ENCODE measurements around the gene B9D1.
A peak's percentile ranks its signal among the peaks of the same experiment; 100 is the strongest.

B9D1 gene, protein sequence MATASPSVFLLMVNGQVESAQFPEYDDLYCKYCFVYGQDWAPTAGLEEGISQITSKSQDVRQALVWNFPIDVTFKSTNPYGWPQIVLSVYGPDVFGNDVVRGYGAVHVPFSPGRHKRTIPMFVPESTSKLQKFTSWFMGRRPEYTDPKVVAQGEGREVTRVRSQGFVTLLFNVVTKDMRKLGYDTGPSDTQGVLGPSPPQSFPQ

DNA sequence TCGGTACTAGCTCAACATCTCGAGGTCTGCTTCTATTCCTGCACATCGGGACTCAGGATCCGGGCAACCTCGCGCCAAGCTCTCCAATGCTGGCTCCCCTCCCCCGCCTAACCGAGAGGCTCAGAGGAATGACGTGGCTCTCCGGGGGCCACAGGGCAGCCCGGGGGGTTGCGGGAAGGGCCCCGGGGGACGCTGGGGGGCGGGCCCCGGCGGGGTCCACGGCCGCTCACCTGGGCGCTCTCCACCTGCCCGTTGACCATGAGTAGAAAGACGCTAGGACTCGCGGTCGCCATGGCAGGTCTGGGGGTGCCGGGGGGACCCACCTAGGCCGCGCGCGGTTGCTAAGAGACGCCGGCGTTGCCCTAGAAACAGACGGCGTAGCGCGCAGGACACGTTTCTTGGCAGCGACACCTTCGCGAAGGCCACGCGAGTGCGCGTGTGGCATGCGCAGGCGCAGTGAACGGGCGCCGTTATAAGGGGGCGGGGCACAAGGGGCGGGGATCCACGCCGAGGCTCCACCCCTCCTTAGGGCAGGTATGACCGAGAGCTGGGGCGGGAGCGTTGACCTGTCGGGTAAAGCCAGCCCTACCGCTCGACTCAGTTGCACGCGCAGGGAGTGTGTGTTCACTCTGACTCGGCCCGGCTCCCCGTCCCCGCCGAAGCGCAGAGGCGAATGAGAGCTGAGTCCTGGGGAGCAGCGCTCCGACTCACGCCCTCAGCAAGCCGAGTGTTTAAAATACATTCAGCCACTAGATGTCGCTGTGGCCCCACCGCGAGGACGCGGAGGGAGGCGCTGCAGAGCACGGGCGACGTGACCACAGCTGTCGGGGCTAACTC is at the start of gene B9D1:
Gene B9D1 (minus strand): TSS at position 447 of the 837 bp plus-strand sequence. CDS start 154 bp downstream, at position 293.
- in situ Hi-C loops (cut with MboI; ENCODE audit: low pct_unique_long_range_greater_than_20kb, low sequenced_read_pairs) = loop anchor here (10.0 kb wide), 2 partner anchors 52 to 82 kb away; partner anchors contain the start of gene RNF112
- DNase-seq = peak; percentile 94

DNA sequence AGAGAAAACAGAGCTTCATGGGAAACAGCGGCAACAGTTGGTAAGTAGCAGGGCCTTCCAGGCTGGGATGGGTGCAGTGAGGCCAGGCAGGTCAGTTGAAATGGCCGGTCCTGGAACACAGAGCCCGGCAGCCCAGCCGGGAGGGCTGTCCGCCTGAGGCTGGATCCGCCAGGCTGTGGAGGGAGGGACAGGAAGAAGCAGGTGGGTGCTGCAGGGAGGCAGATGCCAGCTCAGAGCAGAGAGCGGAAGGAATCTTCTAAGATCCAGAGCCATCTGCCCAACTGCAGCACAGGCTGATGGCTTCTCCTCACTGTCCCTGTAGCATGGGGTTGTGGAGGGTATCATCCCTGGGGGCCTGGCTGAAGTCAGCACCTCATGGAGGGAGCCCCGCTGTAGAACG is 49.1 kb upstream of the B9D1 start:
- no peak for DNase-seq

DNA sequence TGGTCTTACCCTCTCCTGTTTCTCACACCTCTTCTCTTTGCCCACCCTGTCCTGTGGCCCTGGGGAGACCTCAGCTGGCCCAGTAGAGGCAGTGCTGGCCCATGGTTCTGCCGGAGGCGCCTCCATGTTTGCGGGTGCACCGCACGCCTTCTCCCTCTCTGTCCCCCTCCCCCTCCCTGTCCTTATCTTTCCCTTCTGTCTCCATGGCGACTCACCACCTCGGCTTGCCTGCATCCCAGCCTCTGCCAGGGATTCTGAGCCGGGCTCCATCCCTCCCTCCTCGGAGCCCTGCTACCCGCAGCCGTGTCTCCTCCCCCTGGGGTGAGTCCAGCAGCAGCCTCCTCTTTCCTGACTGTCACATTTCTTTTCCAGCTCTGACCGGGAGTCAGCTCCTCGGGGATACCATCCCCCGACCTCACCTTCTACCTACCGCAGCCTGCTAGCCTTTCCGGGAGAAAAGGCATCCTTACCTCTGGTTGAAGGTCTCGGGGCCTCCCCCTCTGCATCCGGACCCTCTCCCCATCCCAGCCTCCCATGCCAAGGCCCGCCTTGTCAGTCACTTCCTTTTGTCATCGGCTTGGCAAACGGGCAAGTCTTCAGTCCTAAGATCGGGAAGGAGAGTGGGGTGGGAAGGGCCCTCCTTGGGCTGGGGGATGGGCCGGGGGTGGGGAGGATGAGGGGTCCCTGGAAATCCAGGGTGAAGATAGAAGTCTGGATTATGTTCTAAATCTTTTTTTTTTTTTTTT is 48.5 kb upstream of the B9D1 start, which contains the start of gene RNF112:
Gene RNF112 (plus strand): TSS at position 358 of the 746 bp plus-strand sequence. CDS start 177 bp downstream, at position 535.
- no peak for DNase-seq
- in situ Hi-C loops (cut with MboI; ENCODE audit: low pct_unique_long_range_greater_than_20kb, low sequenced_read_pairs) = loop anchor here (10.0 kb wide), 1 partner anchor 46 kb away; the partner anchor contains the start of gene B9D1

More for the DNA sequence above, 49.1 kb upstream of the B9D1 start:
- in situ Hi-C loops (cut with MboI; ENCODE audit: low pct_unique_long_range_greater_than_20kb, low sequenced_read_pairs) = loop anchor here (10.0 kb wide), 1 partner anchor 47 kb away; the partner anchor contains the start of gene B9D1

DNA sequence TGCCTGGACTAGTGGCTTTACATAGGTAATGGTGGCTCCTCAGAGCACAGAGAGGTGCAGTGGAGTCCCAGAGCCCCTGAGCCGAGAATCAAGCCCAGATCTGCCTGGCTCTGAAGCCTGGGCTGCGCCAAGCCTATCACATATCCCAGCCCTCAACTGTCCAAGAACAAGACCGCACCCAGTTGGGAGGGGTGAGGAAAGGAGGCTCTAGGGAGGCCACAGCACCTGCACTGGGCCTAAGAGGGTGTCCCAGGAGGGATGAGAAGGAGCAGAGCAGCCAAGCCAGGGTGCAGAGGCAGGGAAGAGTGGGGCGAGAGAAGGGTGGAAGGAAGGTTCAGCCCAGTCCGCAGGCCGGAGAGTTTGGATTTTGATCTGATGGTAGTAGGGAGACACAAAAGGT is 47.6 kb upstream of the B9D1 start:
- in situ Hi-C loops (cut with MboI; ENCODE audit: low pct_unique_long_range_greater_than_20kb, low sequenced_read_pairs) = loop anchor here (10.0 kb wide), 1 partner anchor 45 kb away; the partner anchor contains the start of gene B9D1
- no peak for DNase-seq

DNA sequence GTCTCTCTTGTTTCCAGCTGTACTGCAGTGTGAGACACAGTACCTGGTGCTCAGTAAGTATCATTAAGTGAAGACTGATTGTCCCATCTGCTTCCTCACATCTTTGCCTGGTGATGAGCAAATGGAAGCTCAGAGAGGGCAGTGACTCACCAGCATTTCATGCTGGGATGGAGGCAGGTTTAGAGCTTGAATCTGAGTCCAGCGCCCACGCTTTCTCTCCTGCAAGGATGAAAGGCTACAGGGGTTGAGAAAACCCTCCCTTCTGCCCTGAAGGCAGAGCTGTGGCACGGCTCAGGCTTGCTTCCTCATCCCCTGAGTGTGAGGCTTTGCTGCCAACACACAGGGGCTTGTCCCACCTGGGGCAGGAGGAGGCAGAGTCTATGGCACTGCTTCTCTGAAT is 47.0 kb upstream of the B9D1 start:
- DNase-seq = no peak
- in situ Hi-C loops (cut with MboI; ENCODE audit: low pct_unique_long_range_greater_than_20kb, low sequenced_read_pairs) = no loop called here

DNA sequence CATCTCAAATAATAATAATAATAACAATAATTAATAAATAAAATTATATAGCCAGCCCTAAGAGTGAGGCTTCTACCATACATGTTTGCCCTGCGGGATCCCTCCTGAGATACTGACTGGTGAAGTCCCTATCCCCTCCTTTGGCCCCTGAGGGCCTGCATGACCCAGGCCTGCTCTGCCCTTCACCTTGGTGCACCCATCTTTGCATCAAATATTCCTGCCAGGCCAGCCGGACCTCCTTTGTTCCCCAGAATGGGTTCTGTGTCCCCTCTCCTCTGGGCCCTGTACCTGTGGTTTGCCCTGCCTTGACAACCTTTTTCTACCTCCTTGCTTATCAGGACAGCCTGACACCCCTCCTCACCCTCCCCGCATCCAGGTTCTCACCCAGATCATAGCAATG is 46.5 kb upstream of the B9D1 start:
- in situ Hi-C loops (cut with MboI; ENCODE audit: low pct_unique_long_range_greater_than_20kb, low sequenced_read_pairs) = no loop called here
- no peak for DNase-seq

DNA sequence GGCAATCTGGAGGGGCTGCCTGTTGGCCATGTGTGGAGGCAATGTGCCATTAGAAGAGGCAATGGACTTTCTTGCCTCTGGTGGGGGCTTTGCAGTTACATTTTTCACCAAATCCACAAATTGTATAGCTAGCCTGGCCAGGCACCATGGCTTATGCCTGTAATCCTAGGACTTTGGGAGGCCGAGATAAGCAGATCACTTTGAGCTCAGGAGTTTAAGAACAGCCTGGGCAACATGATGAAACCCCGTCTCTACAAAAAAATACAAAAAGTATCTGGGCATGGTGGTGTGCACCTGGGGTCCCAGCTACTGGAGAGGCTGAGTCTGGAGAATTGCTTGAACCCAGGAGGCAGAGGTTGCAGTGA is 45.8 kb upstream of the B9D1 start:
- in situ Hi-C loops (cut with MboI; ENCODE audit: low pct_unique_long_range_greater_than_20kb, low sequenced_read_pairs) = no loop called here
- no peak for DNase-seq

DNA sequence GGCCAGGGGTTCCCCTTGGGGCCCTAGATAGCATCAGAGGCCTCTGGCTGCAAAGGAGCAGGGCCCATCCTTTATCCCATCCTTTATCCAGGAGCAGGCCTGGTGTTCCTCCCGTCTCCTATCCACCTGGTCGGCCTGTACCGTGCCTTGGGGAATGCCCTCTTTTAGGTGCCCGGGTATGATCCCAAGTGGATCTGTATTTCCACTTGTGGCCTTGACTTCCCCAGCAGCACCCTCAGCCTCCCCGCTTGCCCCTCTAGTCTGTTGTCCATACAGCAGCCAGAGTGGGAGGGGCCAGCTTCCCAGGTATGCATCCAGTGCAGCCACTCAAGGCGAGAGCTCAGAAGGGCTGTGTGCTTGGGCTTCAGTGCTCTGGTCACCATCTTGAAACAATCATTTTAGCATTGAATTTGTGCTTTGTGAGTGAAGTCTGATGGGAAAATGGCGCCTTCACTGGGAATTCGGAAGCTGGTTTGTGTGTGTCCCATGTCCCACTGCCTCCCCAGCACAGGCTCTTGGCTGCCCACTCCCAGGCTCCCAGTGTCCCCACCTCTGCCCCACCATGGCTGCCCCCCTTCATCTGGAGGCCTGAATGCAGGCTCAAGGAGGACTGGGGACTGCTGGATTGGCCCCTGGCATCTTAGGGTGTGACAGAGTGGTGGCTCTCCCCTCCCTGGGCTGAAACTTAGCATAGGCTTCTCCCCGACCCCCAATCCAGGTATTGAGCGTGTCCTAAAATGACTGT is 45.2 kb upstream of the B9D1 start:
- no peak for DNase-seq
- in situ Hi-C loops (cut with MboI; ENCODE audit: low pct_unique_long_range_greater_than_20kb, low sequenced_read_pairs) = no loop called here

DNA sequence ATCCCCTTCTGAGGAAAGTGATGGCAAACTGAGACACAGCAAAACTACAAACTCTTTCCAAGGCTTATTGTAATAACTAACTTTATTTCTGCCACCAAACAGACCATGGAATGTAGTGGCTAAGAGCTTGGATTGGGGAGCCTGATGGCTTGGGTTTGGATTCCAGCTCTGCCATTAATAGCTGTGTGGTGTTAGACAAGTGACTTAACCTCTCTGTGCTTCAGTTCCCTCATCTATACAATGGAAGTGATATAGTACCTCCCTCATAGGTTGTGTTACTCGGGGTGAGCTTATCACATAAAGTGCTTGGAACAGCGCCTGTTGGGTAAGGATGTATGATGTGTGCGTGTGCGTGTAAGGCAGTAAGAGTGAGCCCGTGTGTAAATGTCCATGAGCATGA is 42.6 kb upstream of the B9D1 start:
- no peak for DNase-seq
- in situ Hi-C loops (cut with MboI; ENCODE audit: low pct_unique_long_range_greater_than_20kb, low sequenced_read_pairs) = no loop called here

DNA sequence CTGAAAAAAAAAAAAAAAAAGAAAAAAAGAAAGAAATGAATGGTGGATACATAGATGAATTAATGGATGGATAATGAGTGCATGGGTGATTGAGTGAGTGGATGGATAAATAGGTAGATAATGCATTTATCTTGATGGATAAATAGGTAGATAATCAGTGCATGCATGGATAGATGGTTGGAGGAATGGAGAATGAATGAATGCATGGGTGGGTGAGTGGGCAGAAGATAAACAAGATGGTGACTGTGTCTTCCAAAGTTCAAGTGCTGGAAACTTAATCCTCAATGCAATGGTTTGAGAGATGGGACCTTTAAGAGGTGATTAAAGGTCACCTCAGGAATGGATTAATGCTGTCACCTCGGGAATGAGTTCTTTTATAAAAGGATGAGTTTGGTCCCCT is 41.7 kb upstream of the B9D1 start:
- in situ Hi-C loops (cut with MboI; ENCODE audit: low pct_unique_long_range_greater_than_20kb, low sequenced_read_pairs) = no loop called here
- DNase-seq = no peak

DNA sequence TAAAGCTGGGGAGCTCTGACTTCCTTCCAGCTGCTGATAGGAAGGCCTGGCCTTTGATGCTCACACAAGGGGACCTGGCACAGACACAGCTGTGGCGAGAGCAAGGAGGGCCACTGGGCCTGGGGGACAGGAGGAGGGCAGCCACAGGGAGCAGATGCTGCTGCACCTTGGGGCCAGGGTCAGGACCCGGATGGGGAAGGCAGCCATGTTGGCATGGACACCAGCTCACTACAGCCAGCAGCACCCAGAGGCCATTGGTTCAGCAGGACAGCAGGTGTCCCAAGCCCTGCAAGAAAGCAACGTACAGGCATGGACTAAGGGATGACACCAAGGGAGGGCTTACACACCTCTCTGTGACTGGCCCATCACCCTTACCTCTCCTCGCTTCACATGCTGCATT is 40.5 kb upstream of the B9D1 start:
- in situ Hi-C loops (cut with MboI; ENCODE audit: low pct_unique_long_range_greater_than_20kb, low sequenced_read_pairs) = no loop called here
- DNase-seq = no peak

DNA sequence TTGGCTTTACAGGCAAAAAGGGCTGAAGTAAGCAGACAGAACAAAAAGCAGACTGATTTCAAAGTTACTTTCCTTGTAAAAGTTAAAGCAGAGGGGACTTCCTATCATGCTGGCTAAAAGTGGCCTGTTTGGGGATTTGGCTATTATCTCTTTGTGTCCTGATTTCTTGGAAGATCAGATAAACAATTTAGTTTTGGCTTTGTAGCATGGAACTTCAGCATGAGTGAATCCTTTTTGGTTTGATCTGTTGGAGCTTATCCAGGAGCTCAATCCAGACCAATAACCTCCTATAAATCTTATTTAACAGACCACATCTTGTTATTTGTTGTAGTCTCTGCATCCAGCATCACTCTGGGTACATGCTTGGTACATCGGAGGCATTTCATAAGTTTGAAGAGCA is 39.6 kb upstream of the B9D1 start:
- in situ Hi-C loops (cut with MboI; ENCODE audit: low pct_unique_long_range_greater_than_20kb, low sequenced_read_pairs) = no loop called here
- no peak for DNase-seq

DNA sequence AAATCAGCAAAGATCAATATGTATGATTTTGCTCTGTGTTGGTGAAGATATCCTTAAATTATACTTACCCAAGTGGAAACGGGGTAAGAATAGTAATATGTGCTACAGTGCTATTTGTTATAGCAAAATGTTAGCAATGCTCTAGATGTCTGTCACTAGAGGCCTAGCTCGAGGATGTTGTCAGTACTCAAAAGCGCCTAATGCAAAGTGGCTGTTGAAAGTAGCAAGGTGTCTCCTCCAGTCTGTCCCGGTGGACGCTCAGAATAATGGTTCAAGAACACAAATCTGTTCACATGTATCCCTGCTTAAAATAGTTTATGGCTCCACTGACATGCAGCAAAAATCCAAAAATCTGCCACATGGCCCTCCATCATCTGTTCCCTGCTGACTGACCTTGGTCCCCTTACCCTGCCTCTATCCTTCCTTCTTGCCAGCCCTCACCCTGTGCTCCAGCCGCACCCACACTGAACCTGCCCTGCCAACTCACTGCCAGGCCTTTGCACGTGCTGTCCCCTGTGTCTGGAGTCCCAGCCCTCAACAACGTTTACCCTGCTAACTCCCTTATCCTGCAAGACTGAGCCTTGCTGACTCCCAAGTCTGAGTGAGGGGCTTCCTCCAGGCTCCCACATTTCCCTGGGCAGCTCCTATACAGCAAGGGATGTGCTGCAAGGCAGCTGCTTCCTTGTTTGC is 38.9 kb upstream of the B9D1 start:
- in situ Hi-C loops (cut with MboI; ENCODE audit: low pct_unique_long_range_greater_than_20kb, low sequenced_read_pairs) = no loop called here
- no peak for DNase-seq

DNA sequence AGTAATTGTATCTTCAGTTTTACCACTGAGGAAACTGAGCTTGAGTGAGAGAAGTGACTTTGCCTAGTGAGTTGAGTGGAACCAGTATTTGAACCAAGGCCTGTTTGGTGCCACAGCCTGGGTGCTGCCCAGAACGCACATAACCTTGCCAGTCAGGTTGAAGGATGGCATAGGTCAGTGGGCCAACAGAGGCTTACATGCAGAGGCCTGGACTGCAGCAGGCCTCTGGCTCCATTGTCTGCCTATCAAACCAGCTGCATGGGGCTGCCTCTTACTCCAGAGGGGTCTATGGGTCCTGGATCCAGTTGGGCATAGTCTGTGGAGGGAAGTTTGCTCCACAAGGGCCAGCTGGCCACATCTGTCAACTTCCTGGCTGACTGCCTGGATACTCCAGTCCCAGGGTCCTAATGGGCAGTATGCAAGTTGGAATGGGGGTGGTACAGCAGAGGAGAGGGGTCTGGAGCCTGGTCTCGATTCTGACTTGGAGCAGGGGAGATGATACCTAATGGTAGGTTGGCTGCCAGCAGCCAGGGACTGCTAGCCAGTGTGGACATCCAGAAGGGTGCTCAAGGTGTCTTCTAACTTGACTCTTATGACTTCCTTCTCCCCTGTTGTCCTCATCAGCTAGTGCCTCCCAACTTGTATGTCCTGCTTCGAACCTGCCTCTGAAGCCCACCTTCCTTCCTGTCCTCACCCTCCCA is 37.4 kb upstream of the B9D1 start:
- DNase-seq = no peak
- in situ Hi-C loops (cut with MboI; ENCODE audit: low pct_unique_long_range_greater_than_20kb, low sequenced_read_pairs) = no loop called here

DNA sequence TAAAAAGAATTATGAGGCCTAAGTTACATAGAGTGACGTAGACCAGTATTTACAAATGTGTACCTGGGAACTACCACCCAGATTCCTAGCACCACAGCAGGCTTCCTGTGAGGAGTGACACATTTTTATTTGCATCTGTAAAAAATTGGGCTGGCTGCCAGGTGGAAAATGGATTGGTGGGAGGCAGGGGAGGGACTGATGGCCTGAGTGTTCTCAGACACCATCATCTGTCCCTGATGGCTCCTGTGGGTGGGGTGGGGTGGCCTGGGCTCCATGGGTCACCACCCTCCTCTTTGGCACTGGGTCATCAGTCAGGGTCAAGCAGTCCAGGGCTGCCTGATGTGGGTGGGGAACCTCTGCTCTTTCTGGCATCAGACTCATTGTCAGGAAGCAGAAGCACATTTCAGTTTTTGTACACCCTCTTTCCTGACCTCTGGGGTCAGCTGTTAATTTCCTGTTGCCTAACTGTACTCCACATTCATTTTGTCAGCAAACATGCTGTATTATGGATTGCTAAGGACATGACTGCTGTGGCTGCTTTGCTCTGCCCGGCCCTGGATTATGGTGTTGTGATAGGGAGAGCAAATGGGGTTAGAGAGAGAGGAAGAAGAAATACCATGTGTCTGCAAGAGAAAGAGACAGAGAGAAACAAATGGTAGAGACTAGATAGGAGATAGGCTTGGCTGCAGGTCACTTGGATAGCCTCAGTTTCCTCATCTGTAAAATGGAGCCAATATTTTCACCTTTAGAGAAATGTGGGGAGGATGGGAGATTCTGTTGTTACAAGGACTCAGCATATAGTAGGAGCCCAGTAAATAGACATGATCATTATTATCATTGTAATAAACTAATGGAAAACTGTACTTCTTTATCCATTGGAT is 36.0 kb upstream of the B9D1 start:
- DNase-seq = peak; percentile 63

DNA sequence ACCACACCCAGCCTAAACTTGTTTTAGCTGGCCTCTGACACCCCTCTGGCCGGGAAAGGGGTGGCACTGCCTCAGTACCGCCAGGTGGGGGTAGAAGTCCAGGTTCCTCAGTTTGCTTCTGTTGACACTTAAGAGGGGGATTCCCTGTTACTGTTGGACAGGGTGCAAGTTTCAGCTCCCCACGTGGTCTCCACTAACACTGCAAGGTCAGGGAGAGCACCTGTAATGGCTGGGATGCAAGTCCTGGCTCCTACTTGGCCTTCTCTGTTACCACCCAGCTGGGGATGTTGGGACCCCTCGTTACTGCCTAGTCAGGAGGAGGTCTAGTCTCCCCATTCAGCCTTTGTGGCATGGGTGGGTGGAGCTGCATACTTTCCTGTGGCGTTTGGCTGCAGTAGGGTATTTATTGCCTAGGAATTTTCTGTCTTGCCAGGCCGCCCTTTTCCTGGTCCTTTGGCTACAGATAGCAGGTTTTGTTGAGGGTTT is 35.1 kb upstream of the B9D1 start:
- in situ Hi-C loops (cut with MboI; ENCODE audit: low pct_unique_long_range_greater_than_20kb, low sequenced_read_pairs) = no loop called here
- DNase-seq = no peak

More for the DNA sequence above, 36.0 kb upstream of the B9D1 start:
- in situ Hi-C loops (cut with MboI; ENCODE audit: low pct_unique_long_range_greater_than_20kb, low sequenced_read_pairs) = no loop called here

DNA sequence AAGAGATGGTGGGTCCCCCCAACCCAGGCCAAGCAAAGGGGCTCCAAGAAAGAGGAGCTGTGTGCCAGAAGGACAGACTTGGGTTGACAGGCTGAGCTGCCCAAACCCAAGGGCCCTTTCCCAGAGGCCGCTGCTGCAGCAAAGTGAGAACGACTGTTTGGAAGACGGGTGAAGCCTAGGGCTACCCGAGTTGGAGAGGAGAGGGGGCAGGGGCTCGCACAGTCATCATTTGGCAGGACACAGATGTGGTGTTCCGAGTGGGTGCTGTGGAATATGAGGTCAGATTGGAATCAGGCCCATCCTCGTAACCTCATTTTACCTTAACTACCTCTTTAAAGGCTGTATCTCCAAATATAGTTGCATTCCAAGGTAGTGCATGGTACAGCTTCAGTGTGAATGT is 29.8 kb upstream of the B9D1 start:
- DNase-seq = no peak
- in situ Hi-C loops (cut with MboI; ENCODE audit: low pct_unique_long_range_greater_than_20kb, low sequenced_read_pairs) = no loop called here

Data from KBM-7 (cell line).